HepG2 (cell line): ENCODE data around the gene NOXO1. TPM values are rescaled to one million over a fixed set of nuclear protein-coding genes. Genes with fewer than 3 reads are reported as not detected.

ENCODE experiments used
- CBX2 ChIP-seq, 2 experiments: fragments of 200-600 bp in 1 of 2; sonication (generic); formaldehyde crosslinking in 1 of 2; IDR thresholded peaks; 2 replicates each; pipeline versions ENCODE4 v1.7.0 to v1.8.1; 2018 to 2022; ENCODE audit warnings: low read depth in 2 of 2, low read length in 1 of 2, mild to moderate bottlenecking in 1 of 2, missing genetic modification reagents in 1 of 2
- DPF2 ChIP-seq: sonication (generic); formaldehyde crosslinking; IDR thresholded peaks from 2 replicates; pipeline ENCODE4 v1.4.0; 2020; ENCODE audit warnings: mild to moderate bottlenecking, low read depth, missing genetic modification reagents, borderline replicate concordance
- KDM6A ChIP-seq: IDR thresholded peaks from 2 replicates; pipeline ENCODE4 v1.6.1; 2016; ENCODE audit warnings: low read depth
- PRPF4 ChIP-seq: fragments of 200-400 bp; formaldehyde crosslinking; IDR thresholded peaks from 2 replicates; pipeline ENCODE4 v1.6.1; 2016; ENCODE audit warnings: low read length, low read depth; ENCODE audit not compliant: poor library complexity, severe bottlenecking
- RBFOX2 ChIP-seq: fragments of 200-400 bp; formaldehyde crosslinking; IDR thresholded peaks from 2 replicates; pipeline ENCODE4 v1.6.1; 2017; ENCODE audit warnings: low read depth, mild to moderate bottlenecking, low read length
- THRA ChIP-seq: sonication (generic); formaldehyde crosslinking; IDR thresholded peaks from 2 replicates; pipeline ENCODE4 v1.4.0; 2020; ENCODE audit warnings: missing genetic modification reagents, borderline replicate concordance
- XBP1 ChIP-seq: sonication (generic); formaldehyde crosslinking; IDR thresholded peaks from 2 replicates; pipeline ENCODE4 v1.5.0; 2020; ENCODE audit warnings: missing genetic modification reagents
- ZBTB20 ChIP-seq: sonication (generic); formaldehyde crosslinking; IDR thresholded peaks from 2 replicates; pipeline ENCODE4 v1.8.1; 2023; ENCODE audit warnings: missing genetic modification reagents, low read depth, mild to moderate bottlenecking, borderline replicate concordance
- ZFAT ChIP-seq: sonication (generic); formaldehyde crosslinking; conservative IDR thresholded peaks from 2 replicates; pipeline ENCODE4 v1.8.1; 2023; ENCODE audit warnings: missing genetic modification reagents, inconsistent platforms
- ZKSCAN5 ChIP-seq: sonication (generic); formaldehyde crosslinking; IDR thresholded peaks from 2 replicates; pipeline ENCODE4 v1.5.1; 2020; ENCODE audit warnings: mild to moderate bottlenecking, missing genetic modification reagents
- ZNF292 ChIP-seq: sonication (generic); formaldehyde crosslinking; IDR thresholded peaks from 2 replicates; pipeline ENCODE4 v1.8.1; 2022; ENCODE audit warnings: mild to moderate bottlenecking, low read depth, missing genetic modification reagents, borderline replicate concordance
- ZNF331 ChIP-seq: sonication (generic); formaldehyde crosslinking; IDR thresholded peaks from 2 replicates; pipeline ENCODE4 v1.4.0; 2020; ENCODE audit warnings: missing genetic modification reagents
- ZNF556 ChIP-seq: sonication (generic); formaldehyde crosslinking; IDR thresholded peaks from 2 replicates; pipeline ENCODE4 v1.4.0; 2020; ENCODE audit warnings: mild to moderate bottlenecking, missing genetic modification reagents, borderline replicate concordance
- ZNF740 ChIP-seq: sonication (generic); formaldehyde crosslinking; IDR thresholded peaks from 2 replicates; pipeline ENCODE4 v1.4.0; 2020; ENCODE audit warnings: missing genetic modification reagents
- polyA plus RNA-seq, 8 experiments: library from polyadenylated mRNA; depleted of rRNA in 3 of 8; stranded (reverse) in 7 of 8; unstranded in 1 of 8; fragments of >200 nt; fragmentation: Illumina TruSeq in 4 of 8; extraction: Trizol in 4 of 8; gene quantifications; 2 replicates each; pipeline versions ENCODE4 v1.2.1 to v1.2.3, GENCODE V29; 2011 to 2016; ENCODE audit warnings: low read depth in 4 of 8, missing spikeins in 1 of 8, mixed read lengths in 1 of 8; ENCODE audit not compliant: insufficient read depth in 1 of 8
- total RNA-seq, 5 experiments: library from RNA; depleted of rRNA; stranded (reverse); fragments of >200 nt; fragmentation: Illumina TruSeq; extraction: Trizol; gene quantifications; 2 replicates each; pipeline ENCODE4 v1.2.3, GENCODE V29; 2016; ENCODE audit warnings: low read depth in 1 of 5
- TF ChIP-seq, protein P1 (sequence below): sonication (generic); formaldehyde crosslinking; IDR thresholded peaks from one replicate; pipeline ENCODE4 v1.5.1; 2020; ENCODE audit warnings: mild to moderate bottlenecking, missing genetic modification reagents; ENCODE audit errors: not compliant biosample characterization
- TF ChIP-seq, protein P2 (sequence below): sonication (generic); formaldehyde crosslinking; conservative IDR thresholded peaks from 2 replicates; pipeline ENCODE4 v1.8.0; 2022; ENCODE audit warnings: low read depth, missing genetic modification reagents

NOXO1 gene
- total and polyA plus RNA-seq, 2 of the 13 experiments (the other 11 are each of a cell fraction or from before 2014, with no cell fraction given): 0.69 to 1.4 TPM

DNA sequence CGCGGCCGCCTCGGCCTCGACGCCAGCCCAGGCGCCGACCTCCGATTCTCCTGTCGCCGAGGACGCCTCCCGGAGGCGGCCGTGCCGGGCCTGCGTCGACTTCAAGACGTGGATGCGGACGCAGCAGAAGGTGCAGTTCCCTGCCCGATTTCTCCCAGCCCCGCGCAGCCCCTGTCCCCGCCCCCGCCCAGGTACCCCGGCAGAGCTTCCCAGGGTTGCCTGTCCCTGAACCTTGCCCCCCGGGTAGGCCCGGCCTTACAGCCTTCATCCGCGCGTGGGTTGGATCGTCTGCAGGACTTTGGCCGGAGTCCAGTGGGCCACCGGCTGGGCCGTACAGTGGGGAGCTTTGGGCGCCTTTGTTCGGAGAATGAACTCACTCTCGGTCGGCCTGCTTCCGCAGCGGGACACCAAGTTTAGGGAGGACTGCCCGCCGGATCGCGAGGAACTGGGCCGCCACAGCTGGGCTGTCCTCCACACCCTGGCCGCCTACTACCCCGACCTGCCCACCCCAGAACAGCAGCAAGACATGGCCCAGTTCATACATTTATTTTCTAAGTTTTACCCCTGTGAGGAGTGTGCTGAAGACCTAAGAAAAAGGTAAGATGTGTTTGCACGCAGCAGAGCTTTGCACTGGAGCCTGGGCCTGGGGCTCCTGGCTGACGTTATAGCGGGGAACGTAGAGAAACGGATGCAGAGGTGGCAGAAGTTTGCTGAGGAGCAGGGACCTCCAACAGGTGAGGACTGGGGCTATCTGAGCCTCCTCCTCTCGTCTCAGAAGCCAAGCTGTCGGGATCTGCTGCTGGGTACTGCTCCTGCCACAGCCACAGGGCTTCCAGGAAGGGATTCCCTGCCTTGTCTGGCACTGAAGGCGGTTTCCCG lies 3.3 kb upstream of the NOXO1 start (continued):
- TF ChIP-seq, protein P1, sequence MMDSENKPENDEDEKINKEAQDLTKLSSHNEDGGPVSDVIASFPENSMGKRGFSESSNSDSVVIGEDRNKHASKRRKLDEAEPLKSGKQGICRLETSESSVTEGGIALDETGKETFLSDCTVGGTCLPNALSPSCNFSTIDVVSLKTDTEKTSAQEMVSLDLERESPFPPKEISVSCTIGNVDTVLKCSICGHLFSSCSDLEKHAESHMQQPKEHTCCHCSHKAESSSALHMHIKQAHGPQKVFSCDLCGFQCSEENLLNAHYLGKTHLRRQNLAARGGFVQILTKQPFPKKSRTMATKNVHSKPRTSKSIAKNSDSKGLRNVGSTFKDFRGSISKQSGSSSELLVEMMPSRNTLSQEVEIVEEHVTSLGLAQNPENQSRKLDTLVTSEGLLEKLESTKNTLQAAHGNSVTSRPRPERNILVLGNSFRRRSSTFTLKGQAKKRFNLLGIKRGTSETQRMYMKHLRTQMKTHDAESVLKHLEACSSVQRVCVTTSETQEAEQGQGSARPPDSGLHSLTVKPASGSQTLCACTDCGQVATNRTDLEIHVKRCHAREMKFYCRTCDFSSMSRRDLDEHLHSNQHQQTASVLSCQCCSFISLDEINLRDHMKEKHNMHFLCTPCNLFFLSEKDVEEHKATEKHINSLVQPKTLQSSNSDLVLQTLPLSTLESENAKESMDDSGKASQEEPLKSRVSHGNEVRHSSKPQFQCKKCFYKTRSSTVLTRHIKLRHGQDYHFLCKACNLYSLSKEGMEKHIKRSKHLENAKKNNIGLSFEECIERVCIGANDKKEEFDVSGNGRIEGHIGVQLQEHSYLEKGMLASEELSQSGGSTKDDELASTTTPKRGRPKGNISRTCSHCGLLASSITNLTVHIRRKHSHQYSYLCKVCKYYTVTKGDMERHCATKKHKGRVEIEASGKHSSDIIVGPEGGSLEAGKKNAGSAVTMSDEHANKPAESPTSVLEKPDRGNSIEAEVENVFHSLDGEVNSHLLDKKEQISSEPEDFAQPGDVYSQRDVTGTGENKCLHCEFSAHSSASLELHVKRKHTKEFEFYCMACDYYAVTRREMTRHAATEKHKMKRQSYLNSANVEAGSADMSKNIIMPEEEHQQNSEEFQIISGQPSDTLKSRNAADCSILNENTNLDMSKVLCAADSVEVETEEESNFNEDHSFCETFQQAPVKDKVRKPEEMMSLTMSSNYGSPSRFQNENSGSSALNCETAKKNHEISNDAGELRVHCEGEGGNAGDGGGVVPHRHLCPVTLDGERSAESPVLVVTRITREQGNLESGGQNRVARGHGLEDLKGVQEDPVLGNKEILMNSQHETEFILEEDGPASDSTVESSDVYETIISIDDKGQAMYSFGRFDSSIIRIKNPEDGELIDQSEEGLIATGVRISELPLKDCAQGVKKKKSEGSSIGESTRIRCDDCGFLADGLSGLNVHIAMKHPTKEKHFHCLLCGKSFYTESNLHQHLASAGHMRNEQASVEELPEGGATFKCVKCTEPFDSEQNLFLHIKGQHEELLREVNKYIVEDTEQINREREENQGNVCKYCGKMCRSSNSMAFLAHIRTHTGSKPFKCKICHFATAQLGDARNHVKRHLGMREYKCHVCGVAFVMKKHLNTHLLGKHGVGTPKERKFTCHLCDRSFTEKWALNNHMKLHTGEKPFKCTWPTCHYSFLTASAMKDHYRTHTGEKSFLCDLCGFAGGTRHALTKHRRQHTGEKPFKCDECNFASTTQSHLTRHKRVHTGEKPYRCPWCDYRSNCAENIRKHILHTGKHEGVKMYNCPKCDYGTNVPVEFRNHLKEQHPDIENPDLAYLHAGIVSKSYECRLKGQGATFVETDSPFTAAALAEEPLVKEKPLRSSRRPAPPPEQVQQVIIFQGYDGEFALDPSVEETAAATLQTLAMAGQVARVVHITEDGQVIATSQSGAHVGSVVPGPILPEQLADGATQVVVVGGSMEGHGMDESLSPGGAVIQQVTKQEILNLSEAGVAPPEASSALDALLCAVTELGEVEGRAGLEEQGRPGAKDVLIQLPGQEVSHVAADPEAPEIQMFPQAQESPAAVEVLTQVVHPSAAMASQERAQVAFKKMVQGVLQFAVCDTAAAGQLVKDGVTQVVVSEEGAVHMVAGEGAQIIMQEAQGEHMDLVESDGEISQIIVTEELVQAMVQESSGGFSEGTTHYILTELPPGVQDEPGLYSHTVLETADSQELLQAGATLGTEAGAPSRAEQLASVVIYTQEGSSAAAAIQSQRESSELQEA (CRISPR knock-in tag): no peak
- TF ChIP-seq RBFOX2 (0 out of 2 replicates have a peak, but pooled peaks have one; percentile 8), ZKSCAN5 (CRISPR knock-in tag) (no peak), DPF2 (CRISPR knock-in tag) (no peak), KDM6A (CRISPR knock-in tag) (no peak), ZNF740 (CRISPR knock-in tag) (no peak), ZNF292 (CRISPR knock-in tag) (no peak), XBP1 (CRISPR knock-in tag) (no peak), PRPF4 (no peak), ZBTB20 (no peak), ZFAT (CRISPR knock-in tag) (no peak), ZNF556 (CRISPR knock-in tag) (no peak), CBX2 (IDR thresholded peaks at IDR 0.05; ENCODE audit: low read depth, low read length) (no peak), CBX2 (CRISPR knock-in tag; IDR thresholded peaks at IDR 0.05; ENCODE audit: low read depth) (no peak), THRA (CRISPR knock-in tag) (no peak), ZNF331 (CRISPR knock-in tag) (no peak)
- TF ChIP-seq, protein P2, sequence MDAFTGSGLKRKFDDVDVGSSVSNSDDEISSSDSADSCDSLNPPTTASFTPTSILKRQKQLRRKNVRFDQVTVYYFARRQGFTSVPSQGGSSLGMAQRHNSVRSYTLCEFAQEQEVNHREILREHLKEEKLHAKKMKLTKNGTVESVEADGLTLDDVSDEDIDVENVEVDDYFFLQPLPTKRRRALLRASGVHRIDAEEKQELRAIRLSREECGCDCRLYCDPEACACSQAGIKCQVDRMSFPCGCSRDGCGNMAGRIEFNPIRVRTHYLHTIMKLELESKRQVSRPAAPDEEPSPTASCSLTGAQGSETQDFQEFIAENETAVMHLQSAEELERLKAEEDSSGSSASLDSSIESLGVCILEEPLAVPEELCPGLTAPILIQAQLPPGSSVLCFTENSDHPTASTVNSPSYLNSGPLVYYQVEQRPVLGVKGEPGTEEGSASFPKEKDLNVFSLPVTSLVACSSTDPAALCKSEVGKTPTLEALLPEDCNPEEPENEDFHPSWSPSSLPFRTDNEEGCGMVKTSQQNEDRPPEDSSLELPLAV: no peak
